Endothelial cell (in vitro differentiated cells): ENCODE measurements around the gene MEF2D. TPM values are rescaled to one million over a fixed set of nuclear protein-coding genes. Genes with fewer than 3 reads are reported as not detected.
A peak's percentile ranks its signal among the peaks of the same experiment; 100 is the strongest.

Source experiments
- DNase-seq: peaks from one replicate; pipeline ENCODE4 v3.0.0; 2021; ENCODE audit warnings: low spot score
- H3K27ac Mint-ChIP-seq: one replicate; pipeline ENCODE4 v1.8.0; 2021; ENCODE audit warnings: mixed read lengths, inconsistent platforms; ENCODE audit not compliant: unreplicated experiment
- H3K27me3 Mint-ChIP-seq: one replicate; pipeline ENCODE4 v1.8.0; 2021; ENCODE audit warnings: mild to moderate bottlenecking, moderate library complexity, mixed read lengths, inconsistent platforms; ENCODE audit not compliant: unreplicated experiment
- H3K36me3 Mint-ChIP-seq: one replicate; pipeline ENCODE4 v1.8.0; 2021; ENCODE audit warnings: mild to moderate bottlenecking, low read depth, mixed read lengths, inconsistent platforms; ENCODE audit not compliant: unreplicated experiment
- H3K4me1 Mint-ChIP-seq: one replicate; pipeline ENCODE4 v1.8.0; 2021; ENCODE audit warnings: mild to moderate bottlenecking, mixed read lengths, inconsistent platforms; ENCODE audit not compliant: unreplicated experiment
- H3K4me3 Mint-ChIP-seq: one replicate; pipeline ENCODE4 v1.8.0; 2021; ENCODE audit warnings: mild to moderate bottlenecking, mixed read lengths, inconsistent platforms; ENCODE audit not compliant: unreplicated experiment
- H3K9me3 Mint-ChIP-seq: one replicate; pipeline ENCODE4 v1.8.0; 2021; ENCODE audit warnings: mixed read lengths, inconsistent platforms; ENCODE audit not compliant: unreplicated experiment
- total RNA-seq: library from RNA; stranded (reverse); fragmentation: NEBNext Ultra II Directional; extraction: Animal tissue kit (Norgen Biotek cat#: 25700); gene quantifications from one replicate; pipeline ENCODE4 v1.2.1, GENCODE V29; 2021; ENCODE audit not compliant: unreplicated experiment
- TF ChIP-seq, protein P1 (sequence below): fragments of 200-600 bp; sonication (generic); IDR thresholded peaks from one replicate; pipeline ENCODE4 v1.5.0; 2021; ENCODE audit warnings: antibody characterized with exemption; ENCODE audit not compliant: unreplicated experiment

The MEF2D gene
- total RNA-seq, 1 donor from 2014 or later = 45.2 TPM

DNA sequence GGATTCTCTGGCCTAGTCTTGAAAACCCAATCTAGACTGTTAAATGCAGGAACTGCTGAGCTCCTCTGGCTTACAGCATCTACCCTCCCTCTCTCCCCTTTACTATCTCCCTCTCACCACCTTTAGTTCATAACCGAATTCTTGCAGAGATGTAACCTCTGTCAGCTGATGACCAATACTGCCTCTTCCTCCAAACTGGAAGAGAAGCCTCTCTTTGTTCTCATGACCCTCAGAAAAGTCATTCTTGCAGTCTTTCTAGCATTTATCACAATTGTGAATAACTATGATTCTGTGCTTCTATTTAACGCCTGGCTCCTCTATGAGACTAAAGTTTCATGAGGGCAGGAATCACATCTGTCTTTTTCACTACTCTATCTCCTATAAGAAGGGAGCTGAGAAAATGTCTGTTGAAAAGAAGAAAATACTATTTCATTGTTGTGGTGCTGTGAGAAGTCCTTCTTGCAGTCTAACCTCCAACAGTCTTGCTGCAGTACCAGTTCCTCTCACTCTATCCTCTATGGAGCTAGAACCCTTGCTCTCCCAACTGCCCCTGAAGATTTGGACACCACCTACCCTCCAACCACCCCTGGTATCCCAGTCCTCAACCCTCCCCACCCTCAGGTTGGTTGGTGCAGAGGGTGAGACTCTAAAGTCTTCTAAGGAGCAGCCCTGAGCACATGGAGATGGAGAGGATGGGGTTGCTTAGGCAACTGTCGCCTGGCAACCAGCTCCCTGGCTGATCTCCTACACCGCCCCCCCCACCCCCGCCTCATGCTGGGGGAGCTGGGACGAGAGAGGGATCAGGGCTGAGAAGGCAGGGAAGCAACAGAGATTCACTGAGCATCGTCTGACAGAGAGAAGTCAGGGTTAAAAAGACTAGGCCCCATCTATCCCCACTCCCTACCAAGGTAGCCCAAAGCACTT lies 13.9 kb downstream of the MEF2D start:
- Mint-ChIP-seq H3K27ac (no peak overlapping the region), H3K36me3 (peaks cover 22% of the 10 kb centered on the region), H3K4me1 (peaks cover 31% of the 10 kb centered on the region), H3K4me3 (no peak overlapping the region), H3K9me3 (no peaks in the 10 kb centered on the region), H3K27me3 (peaks cover 17% of the 10 kb centered on the region)
- DNase-seq = no peak
- TF ChIP-seq, protein P1, sequence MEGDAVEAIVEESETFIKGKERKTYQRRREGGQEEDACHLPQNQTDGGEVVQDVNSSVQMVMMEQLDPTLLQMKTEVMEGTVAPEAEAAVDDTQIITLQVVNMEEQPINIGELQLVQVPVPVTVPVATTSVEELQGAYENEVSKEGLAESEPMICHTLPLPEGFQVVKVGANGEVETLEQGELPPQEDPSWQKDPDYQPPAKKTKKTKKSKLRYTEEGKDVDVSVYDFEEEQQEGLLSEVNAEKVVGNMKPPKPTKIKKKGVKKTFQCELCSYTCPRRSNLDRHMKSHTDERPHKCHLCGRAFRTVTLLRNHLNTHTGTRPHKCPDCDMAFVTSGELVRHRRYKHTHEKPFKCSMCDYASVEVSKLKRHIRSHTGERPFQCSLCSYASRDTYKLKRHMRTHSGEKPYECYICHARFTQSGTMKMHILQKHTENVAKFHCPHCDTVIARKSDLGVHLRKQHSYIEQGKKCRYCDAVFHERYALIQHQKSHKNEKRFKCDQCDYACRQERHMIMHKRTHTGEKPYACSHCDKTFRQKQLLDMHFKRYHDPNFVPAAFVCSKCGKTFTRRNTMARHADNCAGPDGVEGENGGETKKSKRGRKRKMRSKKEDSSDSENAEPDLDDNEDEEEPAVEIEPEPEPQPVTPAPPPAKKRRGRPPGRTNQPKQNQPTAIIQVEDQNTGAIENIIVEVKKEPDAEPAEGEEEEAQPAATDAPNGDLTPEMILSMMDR = no peak

DNA sequence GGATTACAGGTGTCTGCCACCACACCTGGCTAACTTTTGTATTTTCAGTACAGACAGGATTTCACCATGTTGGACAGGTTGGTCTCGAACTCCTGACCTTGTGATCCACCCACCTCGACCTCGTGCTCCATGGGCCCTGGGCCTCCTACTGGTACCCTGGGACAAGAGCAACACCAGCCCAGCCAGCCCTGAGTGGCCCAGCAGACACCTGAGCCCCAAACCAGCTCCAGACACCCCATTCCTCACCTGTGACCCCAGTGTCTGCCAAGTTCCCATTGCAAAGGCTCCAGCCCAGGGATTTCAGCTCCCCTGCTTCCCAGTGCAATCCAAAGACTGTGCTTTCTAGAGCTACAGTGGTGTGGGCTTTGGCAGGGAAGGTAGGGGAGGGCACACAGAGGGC lies 14.6 kb downstream of the MEF2D start:
- Mint-ChIP-seq H3K27ac (peak overlapping the region; percentile 42), H3K4me1 (peaks cover 27% of the 10 kb centered on the region)
- TF ChIP-seq, protein P1 = no peak

DNA sequence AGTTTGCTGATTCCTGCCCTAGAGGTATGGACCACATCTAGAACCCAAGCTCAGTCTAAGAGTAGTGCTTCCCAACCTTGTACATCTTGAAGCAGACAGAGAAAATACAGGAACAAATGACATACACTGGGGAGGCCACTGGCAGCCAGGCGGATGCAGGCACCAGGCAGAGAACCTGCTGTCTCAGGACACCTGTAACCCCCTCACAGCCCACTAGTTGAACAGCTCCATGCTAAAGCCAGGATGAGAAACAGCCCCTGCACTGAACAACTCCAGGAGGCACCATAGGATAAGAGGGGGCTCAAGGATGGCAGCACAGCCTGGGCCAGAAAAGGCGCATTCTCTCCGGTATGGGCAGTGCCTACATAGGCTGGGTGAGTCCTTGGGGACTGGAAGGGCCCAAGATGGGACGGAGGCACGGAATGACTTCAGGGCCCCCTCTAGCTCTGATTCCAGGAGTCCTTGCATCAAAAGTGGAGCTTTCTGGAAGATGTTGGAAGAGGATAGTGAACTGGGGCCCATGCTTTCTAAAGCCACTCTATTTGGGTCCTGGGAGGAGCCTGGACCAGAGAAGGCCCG lies 16.0 kb downstream of the MEF2D start:
- Mint-ChIP-seq H3K27ac (no peak overlapping the region), H3K4me1 (peaks cover 25% of the 10 kb centered on the region), H3K9me3 (no peaks in the 10 kb centered on the region), H3K4me3 (no peak overlapping the region), H3K36me3 (peaks cover 35% of the 10 kb centered on the region), H3K27me3 (peaks cover 21% of the 10 kb centered on the region)
- DNase-seq = no peak
- TF ChIP-seq, protein P1 = no peak

More for the DNA sequence above, 14.6 kb downstream of the MEF2D start:
- Mint-ChIP-seq H3K4me3 (no peak overlapping the region), H3K9me3 (no peaks in the 10 kb centered on the region), H3K27me3 (peaks cover 19% of the 10 kb centered on the region), H3K36me3 (peaks cover 27% of the 10 kb centered on the region)
- DNase-seq = no peak

DNA sequence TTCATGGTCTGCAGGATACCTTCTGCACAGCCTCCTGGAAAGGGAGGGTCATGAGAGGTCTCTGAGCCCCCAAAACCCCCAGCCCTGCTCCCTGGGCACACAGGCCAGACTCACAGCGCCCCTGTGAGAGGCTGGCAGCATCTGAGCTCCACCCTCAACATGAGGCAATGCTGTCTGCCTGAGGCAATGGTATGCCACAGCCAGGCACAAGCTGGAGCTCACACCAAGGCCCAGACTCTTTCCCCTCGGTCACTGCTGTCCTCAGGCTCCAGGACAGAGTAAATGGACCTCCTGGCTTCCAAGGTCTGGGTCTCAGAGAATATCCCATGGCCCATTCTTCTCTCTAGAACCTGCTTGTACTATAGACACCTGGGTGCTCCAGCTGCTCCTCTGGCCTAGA lies 17.2 kb downstream of the MEF2D start:
- TF ChIP-seq, protein P1 = no peak
- Mint-ChIP-seq H3K4me3 (no peak overlapping the region), H3K9me3 (no peaks in the 10 kb centered on the region), H3K4me1 (peaks cover 18% of the 10 kb centered on the region), H3K36me3 (peaks cover 40% of the 10 kb centered on the region), H3K27ac (no peak overlapping the region), H3K27me3 (peaks cover 13% of the 10 kb centered on the region)
- no peak for DNase-seq

DNA sequence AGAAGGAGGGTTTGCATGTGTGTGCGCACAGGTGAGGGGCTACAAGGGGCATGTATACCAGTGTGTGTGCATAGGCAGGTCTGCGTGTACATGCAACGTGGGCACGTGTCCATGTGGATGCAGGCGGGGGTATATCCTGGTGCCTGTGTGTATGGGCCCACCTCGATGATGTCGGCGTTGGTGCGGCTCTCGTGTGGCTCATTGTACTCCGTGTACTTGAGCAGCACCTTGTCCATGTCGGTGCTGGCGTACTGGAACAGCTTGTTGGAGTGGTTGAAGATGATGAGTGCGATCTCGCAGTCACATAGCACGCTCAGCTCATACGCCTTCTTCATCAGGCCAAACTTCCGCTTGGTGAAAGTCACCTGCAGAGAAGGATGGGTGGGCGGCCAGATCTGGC lies 18.3 kb downstream of the MEF2D start:
- Mint-ChIP-seq H3K36me3 (peaks cover 48% of the 10 kb centered on the region), H3K9me3 (no peaks in the 10 kb centered on the region), H3K27me3 (peaks cover 6% of the 10 kb centered on the region), H3K4me3 (peak overlapping the region; percentile 1), H3K27ac (no peak overlapping the region), H3K4me1 (peaks cover 11% of the 10 kb centered on the region)
- no peak for DNase-seq
- TF ChIP-seq, protein P1 = no peak
